Ascending aorta (tissue), 2 donors: ENCODE measurements around the gene SYT8. TPM values are rescaled to one million over a fixed set of nuclear protein-coding genes. Genes with fewer than 3 reads are reported as not detected.

Source experiments
- DNase-seq, 2 donors: peaks; one replicate each; pipeline ENCODE4 v3.0.0-alpha.2; 2019; ENCODE audit warnings: low spot score in 2 of 2
- H3K27ac ChIP-seq, 2 donors: fragments of 200-600 bp; sonication (generic); one replicate each; pipeline ENCODE4 v1.5.1; 2016 to 2017; ENCODE audit warnings: mild to moderate bottlenecking in 1 of 2
- H3K27me3 ChIP-seq: fragments of 200-600 bp; sonication (generic); one replicate; pipeline ENCODE4 v1.5.1; 2017
- H3K36me3 ChIP-seq, 2 donors: fragments of 200-600 bp; sonication (generic); one replicate each; pipeline ENCODE4 v1.5.1; 2016
- H3K4me1 ChIP-seq, 2 donors: fragments of 200-600 bp; sonication (generic); one replicate each; pipeline ENCODE4 v1.5.1; 2016 to 2017; ENCODE audit warnings: mild to moderate bottlenecking in 1 of 2
- H3K4me3 ChIP-seq, 2 donors: fragments of 200-600 bp; sonication (generic); one replicate each; pipeline ENCODE4 v1.5.1; 2016 to 2017; ENCODE audit warnings: mild to moderate bottlenecking in 1 of 2
- H3K9me3 ChIP-seq, 2 donors: fragments of 200-600 bp; sonication (generic); one replicate each; pipeline ENCODE4 v1.5.1; 2016
- CTCF ChIP-seq, 3 experiments: fragments of 200-600 bp in 2 of 3; fragments of 450-650 bp in 1 of 3; sonication (generic) in 2 of 3; IDR thresholded peaks; one replicate each; pipeline ENCODE4 v1.5.1; 2016 to 2019; ENCODE audit warnings: antibody characterized with exemption in 3 of 3, mild to moderate bottlenecking in 1 of 3, moderate library complexity in 1 of 3
- intact Hi-C: fragments of 100-400 bp; cut with DNase I; formaldehyde crosslinking; loops from one replicate; pipeline ENCODE4 v1.15.1; 2023
- total RNA-seq: library from RNA; depleted of rRNA; stranded (reverse); fragments of >200 nt; gene quantifications from one replicate; pipeline ENCODE4 v1.1.0, GENCODE V29; 2016

The SYT8 gene
- total RNA-seq, 1 donor from 2014 or later, result not detected

- no peaks in the 10 kb centered on the region for H3K9me3 ChIP-seq
- H3K27ac ChIP-seq, result no peak overlapping the region
- no peak for DNase-seq
- intact Hi-C loops, result no loop called here
- H3K36me3 ChIP-seq, result no peaks in the 10 kb centered on the region
- no peaks in the 10 kb centered on the region for H3K27me3 ChIP-seq
- H3K4me1 ChIP-seq, result no peaks in the 10 kb centered on the region
- no peak overlapping the region for H3K4me3 ChIP-seq
- TF ChIP-seq CTCF (IDR thresholded peaks at IDR 0.05), result no peak
These were observed 20.4 kb downstream of the SYT8 start for GRCh38 chr11:1854949-1855885.

GRCh38 chr11:1855886-1856265 is 21.1 kb downstream of the SYT8 start:
- no peaks in the 10 kb centered on the region for H3K36me3 ChIP-seq
- no peaks in the 10 kb centered on the region for H3K27me3 ChIP-seq
- no peak overlapping the region for H3K27ac ChIP-seq
- DNase-seq, result no peak
- H3K4me1 ChIP-seq, result no peaks in the 10 kb centered on the region
- intact Hi-C loops, result no loop called here
- H3K4me3 ChIP-seq, result no peak overlapping the region
- no peak for TF ChIP-seq CTCF (IDR thresholded peaks at IDR 0.05)
- H3K9me3 ChIP-seq, result no peaks in the 10 kb centered on the region

GRCh38 chr11:1856306-1857005 is 21.7 kb downstream of the SYT8 start:
- H3K27ac ChIP-seq, result no peak overlapping the region
- no peak overlapping the region for H3K4me3 ChIP-seq
- no peaks in the 10 kb centered on the region for H3K4me1 ChIP-seq
- intact Hi-C loops, result no loop called here
- TF ChIP-seq CTCF (IDR thresholded peaks at IDR 0.05), result no peak
- no peaks in the 10 kb centered on the region for H3K27me3 ChIP-seq
- no peak for DNase-seq
- H3K9me3 ChIP-seq, result no peaks in the 10 kb centered on the region
- H3K36me3 ChIP-seq, result no peaks in the 10 kb centered on the region

GRCh38 chr11:1857064-1857463 is 22.3 kb downstream of the SYT8 start:
- no peak for DNase-seq
- no peak overlapping the region for H3K4me3 ChIP-seq
- no peak overlapping the region for H3K27ac ChIP-seq
- no peaks in the 10 kb centered on the region for H3K4me1 ChIP-seq
- H3K36me3 ChIP-seq, result no peaks in the 10 kb centered on the region
- H3K27me3 ChIP-seq, result no peaks in the 10 kb centered on the region
- H3K9me3 ChIP-seq, result no peaks in the 10 kb centered on the region
- no peak for TF ChIP-seq CTCF (IDR thresholded peaks at IDR 0.05)
- intact Hi-C loops, result no loop called here

- Histone ChIP-seq H3K9me3 (no peaks in the 10 kb centered on the region), H3K27me3 (no peaks in the 10 kb centered on the region), H3K36me3 (no peaks in the 10 kb centered on the region), H3K27ac (no peak overlapping the region), H3K4me1 (peaks cover 0 to 5% of the 10 kb centered on the region in 2 donors), H3K4me3 (no peak overlapping the region)
- intact Hi-C loops, result no loop called here
- DNase-seq, result no peak
- TF ChIP-seq CTCF (IDR thresholded peaks at IDR 0.05), result no peak
These were observed 23.4 kb downstream of the SYT8 start for GRCh38 chr11:1858154-1858553.
